ENCODE measurements around the gene HPS3. TPM values are rescaled to one million over a fixed set of nuclear protein-coding genes. Genes with fewer than 3 reads are reported as not detected.
A peak's percentile ranks its signal among the peaks of the same experiment; 100 is the strongest.

Gene HPS3
- total RNA-seq, 1 donor from 2014 or later: 22.0 TPM

GRCh38 chr3:149119466-149119865 is 10.0 kb upstream of the HPS3 start:
- DNase-seq (ENCODE audit: low spot score in 2 of 2) (no peak), FAIRE-seq (no peak)

GRCh38 chr3:149120051-149120972 is 9.1 kb upstream of the HPS3 start:
- DNase-seq (ENCODE audit: low spot score in 2 of 2): peak; percentile 49 to 62
- no peak for FAIRE-seq

- DNase-seq (ENCODE audit: low spot score in 2 of 2) (no peak), FAIRE-seq (no peak)
These were observed 6.5 kb upstream of the HPS3 start for GRCh38 chr3:149122721-149123578.

- FAIRE-seq: no peak
- no peak for DNase-seq (ENCODE audit: low spot score in 2 of 2)
These were observed 617 bp upstream of the HPS3 start for GRCh38 chr3:149128821-149129220.

- no peak for FAIRE-seq
- DNase-seq (ENCODE audit: low spot score in 2 of 2): no peak
These were observed 2.2 kb downstream of the HPS3 start for GRCh38 chr3:149131589-149131988.

- no peak for FAIRE-seq
- DNase-seq (ENCODE audit: low spot score in 2 of 2): no peak
These were observed 5.1 kb downstream of the HPS3 start for GRCh38 chr3:149134575-149134974.

- DNase-seq (ENCODE audit: low spot score in 2 of 2): no peak
- FAIRE-seq: no peak
These were observed 13.2 kb downstream of the HPS3 start for GRCh38 chr3:149142682-149143081.

- DNase-seq (ENCODE audit: low spot score in 2 of 2) (no peak), FAIRE-seq (no peak)
These were observed 15.9 kb downstream of the HPS3 start for GRCh38 chr3:149145356-149145755.

- FAIRE-seq (no peak), DNase-seq (ENCODE audit: low spot score in 2 of 2) (no peak)
These were observed 16.5 kb downstream of the HPS3 start for GRCh38 chr3:149145974-149146373.

- FAIRE-seq (no peak), DNase-seq (ENCODE audit: low spot score in 2 of 2) (no peak)
These were observed 21.0 kb downstream of the HPS3 start for GRCh38 chr3:149150436-149150835.

- no peak for FAIRE-seq
- DNase-seq (ENCODE audit: low spot score in 2 of 2): no peak
These were observed 22.4 kb downstream of the HPS3 start for GRCh38 chr3:149151843-149152242.

GRCh38 chr3:149152420-149152819 is 23.0 kb downstream of the HPS3 start:
- FAIRE-seq (no peak), DNase-seq (ENCODE audit: low spot score in 2 of 2) (no peak)

GRCh38 chr3:149153402-149153801 is 24.0 kb downstream of the HPS3 start:
- DNase-seq (ENCODE audit: low spot score in 2 of 2): no peak
- no peak for FAIRE-seq

GRCh38 chr3:149160754-149161300 is 31.4 kb downstream of the HPS3 start:
- DNase-seq (ENCODE audit: low spot score in 2 of 2) (no peak), FAIRE-seq (no peak)

- no peak for DNase-seq (ENCODE audit: low spot score in 2 of 2)
- FAIRE-seq: no peak
These were observed 32.6 kb downstream of the HPS3 start for GRCh38 chr3:149162007-149162406.

GRCh38 chr3:149163066-149163465 is 33.6 kb downstream of the HPS3 start:
- no peak for DNase-seq (ENCODE audit: low spot score in 2 of 2)

GRCh38 chr3:149167898-149168297 is 38.5 kb downstream of the HPS3 start:
- DNase-seq (ENCODE audit: low spot score in 2 of 2) (no peak), FAIRE-seq (no peak)

More at GRCh38 chr3:149163066-149163465, 33.6 kb downstream of the HPS3 start:
- FAIRE-seq: no peak

- no peak for DNase-seq (ENCODE audit: low spot score in 2 of 2)
- FAIRE-seq: no peak
These were observed 41.2 kb downstream of the HPS3 start for GRCh38 chr3:149170672-149171071.

GRCh38 chr3:149174901-149175300 is 45.5 kb downstream of the HPS3 start:
- DNase-seq (ENCODE audit: low spot score in 2 of 2): no peak

GRCh38 chr3:149177122-149177521 is 47.7 kb downstream of the HPS3 start:
- no peak for FAIRE-seq
- no peak for DNase-seq (ENCODE audit: low spot score in 2 of 2)

More at GRCh38 chr3:149174901-149175300, 45.5 kb downstream of the HPS3 start:
- FAIRE-seq: no peak

GRCh38 chr3:149179220-149179619 is 49.8 kb downstream of the HPS3 start:
- FAIRE-seq (no peak), DNase-seq (ENCODE audit: low spot score in 2 of 2) (no peak)

Measured in frontal cortex (tissue), 4 donors.